GM19023 (cell line): ENCODE measurements around the gene PXN.
A peak's percentile ranks its signal among the peaks of the same experiment; 100 is the strongest.

Source experiments
- ATAC-seq: cut with Tn5 transposase; IDR thresholded peaks from one replicate; pipeline ENCODE4 v1.9.1; 2021; ENCODE audit warnings: mild to moderate bottlenecking, moderate library complexity; ENCODE audit not compliant: unreplicated experiment

The PXN gene

GRCh38 chr12:120265473-120266179 is at the start of gene PXN:
Gene PXN (minus strand): TSS chr12:120265730. CDS start chr12:120265629, 101 bp downstream.
- peak; percentile 71 for ATAC-seq

DNA sequence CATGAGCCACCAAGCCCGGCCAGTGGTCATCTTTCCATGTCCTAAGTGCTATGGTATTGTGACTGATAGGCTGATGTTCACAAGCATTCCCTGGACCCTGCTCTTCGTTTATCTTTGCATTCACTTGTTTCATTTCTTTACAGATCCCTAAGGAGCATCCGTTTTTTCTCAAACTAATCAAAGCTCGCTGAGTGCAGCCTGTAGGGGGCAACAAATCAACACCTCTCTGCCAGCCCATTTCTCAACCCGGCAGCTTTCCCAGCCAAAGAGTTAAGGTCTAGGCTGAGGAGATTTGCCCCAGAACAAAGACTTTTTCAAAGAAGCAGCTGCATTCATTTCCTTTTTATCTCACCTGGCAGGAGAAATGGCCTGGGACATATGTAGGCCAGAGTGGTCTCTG is 48.7 kb upstream of the PXN start:
- ATAC-seq = no peak

DNA sequence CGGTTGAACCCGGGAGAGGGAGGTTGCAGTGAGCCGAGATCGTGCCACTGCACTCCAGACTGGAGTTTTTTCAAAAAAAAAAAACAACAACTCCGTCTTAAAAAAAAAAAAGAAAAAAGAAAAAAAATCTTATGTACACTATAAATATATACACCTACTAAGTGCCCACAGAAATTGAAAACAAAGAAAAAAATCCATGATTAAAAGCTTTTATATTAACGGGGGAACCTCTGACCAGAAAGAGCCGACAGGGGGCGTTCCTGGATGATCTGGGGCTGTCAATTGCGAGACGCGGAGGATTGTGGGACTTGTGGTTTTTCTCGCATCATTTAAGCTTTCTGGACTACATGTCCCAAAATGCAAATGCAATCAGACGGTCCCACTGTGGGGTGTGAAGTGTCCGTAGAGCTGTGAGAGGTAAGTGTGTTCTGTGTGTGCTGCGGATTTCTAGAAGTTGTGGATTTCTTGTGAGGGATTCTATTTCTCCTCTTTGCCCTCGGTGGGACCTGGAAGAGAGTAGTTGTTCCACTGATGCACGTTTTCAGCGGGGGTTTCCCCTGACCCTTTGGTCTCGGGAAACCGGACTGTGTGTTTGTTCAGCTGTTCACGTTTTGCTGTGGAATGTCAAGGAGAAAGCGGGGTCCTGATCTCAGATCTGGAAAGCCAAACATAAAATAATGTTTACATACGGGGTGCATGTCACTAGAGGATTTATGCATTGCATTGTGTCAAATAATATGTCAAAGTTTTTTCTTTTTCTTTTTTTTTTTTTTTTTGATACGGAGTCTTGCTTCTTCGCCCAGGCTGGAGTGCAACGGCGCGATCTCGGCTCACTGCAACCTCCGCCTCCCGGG is 36.7 kb upstream of the PXN start, which contains the start of gene SIRT4:
SIRT4 (plus strand) TSS at position 360 of the 854 bp plus-strand sequence. CDS start 1,241 bp downstream, outside the sequence.
- peak; percentile 96 for ATAC-seq

GRCh38 chr12:120292661-120293531 is 27.4 kb upstream of the PXN start, which contains the start of gene RNU4-1:
Gene RNU4-1 (minus strand): TSS chr12:120293237.
- peak; percentile 38 for ATAC-seq

DNA sequence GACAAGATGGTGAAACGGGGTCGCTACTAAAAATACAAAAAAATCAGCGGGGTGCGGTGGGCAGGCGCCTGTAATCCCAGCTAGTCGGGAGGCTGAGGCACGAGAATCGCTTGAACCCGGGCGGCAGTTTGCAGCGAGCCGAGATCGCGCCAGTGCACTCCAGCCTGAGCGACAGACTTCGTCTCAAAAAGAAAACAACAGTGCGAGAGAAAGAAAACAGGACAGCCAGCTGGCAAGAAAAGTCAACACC is 26.8 kb upstream of the PXN start:
- peak; percentile 8 for ATAC-seq

DNA sequence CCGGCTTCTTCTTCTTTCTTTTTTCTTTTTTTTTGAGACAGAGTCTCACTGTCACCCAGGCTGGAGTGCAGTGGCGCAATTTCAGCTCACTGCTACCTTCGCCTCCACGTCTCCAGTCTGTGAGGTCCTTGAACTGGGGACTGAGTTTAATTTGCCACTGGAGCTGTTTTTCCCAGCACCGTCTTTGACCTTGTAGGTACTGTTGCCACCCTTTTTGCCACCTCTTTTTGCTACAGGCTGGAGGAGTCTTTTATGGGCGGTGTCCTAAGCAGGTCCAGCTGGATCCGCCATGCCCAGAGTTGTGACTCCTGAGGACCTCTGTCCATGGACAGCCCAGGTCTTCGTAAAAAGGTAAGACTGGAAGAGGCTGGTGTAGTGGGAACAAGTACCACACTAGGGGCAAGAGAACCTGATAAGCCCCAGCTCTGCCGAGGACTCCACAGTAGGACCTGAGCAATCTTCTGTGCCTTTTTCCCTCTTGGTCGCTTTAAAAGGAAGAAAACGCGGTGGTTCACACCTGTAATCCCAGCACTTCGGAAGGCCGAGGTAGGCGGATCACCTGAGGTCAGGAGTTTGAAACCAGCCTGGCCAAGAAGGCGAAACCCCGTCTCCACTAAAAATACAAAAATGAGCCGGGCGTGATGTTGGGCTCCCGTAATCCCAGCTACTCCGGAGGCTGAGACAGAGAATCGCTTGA is 25.2 kb upstream of the PXN start:
- no peak for ATAC-seq

- ATAC-seq = no peak
Observed at GRCh38 chr12:120287491-120287890, 22.0 kb upstream of the PXN start.

GRCh38 chr12:120286768-120287490 is 21.4 kb upstream of the PXN start:
- ATAC-seq = no peak

DNA sequence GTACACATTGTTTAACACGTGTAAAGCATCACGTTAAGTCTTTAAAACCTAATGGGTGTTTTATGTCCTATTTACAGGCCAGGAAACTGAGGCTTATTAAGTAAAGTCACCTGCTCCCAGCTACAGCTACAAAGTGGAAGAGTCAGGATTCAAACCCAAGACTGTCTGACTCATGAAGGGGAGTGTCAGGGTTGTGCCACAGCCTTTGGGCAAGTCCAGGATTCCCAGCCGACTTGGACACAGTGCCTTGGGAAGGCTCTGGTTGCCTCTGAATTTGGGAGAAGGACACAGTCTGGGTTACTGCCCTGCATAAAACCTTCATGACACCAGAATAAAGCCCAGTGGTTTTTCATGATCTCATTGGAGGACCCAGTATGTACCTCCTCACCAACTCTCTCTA is 18.9 kb upstream of the PXN start:
- no peak for ATAC-seq

DNA sequence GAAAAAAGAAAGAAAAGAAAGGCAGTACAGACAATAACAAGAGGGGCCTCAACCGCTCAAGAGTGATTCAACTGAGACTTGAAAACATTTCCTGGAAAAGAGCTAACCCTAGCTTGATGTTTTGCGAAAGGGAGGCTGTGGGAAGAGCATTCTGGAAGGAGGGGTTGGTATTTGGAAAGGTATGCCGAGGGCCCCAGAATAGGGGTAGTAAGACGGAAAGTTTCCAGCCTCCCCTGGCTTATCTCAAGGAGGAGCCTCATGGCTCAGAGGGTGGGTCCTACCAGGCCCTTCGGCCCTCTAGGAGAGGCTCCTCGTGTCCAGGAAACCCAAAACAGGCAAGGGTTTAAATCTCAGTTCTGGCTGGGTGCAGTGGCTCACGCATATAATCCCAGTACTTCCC is 17.8 kb upstream of the PXN start:
- no peak for ATAC-seq

GRCh38 chr12:120278137-120279069 is 12.9 kb upstream of the PXN start:
- no peak for ATAC-seq

DNA sequence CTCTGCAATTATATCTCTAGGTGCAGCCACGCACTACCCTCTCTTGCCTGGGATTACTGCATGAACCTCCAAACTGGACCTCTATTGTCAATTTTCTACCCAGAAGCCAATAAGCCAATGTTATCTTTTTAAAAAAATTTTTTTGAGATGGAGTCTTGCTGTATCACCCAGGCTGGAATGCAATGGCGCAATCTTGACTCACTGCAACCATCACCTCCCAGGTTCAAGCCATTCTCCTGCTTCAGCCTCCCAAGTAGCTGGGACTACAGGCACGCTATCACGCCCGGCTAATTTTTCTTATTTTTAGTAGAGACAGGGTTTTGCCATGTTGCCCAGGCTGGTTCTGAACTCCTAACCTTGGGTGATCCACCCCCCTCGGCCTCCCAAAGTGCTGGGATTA is 11.2 kb upstream of the PXN start:
- ATAC-seq = no peak

DNA sequence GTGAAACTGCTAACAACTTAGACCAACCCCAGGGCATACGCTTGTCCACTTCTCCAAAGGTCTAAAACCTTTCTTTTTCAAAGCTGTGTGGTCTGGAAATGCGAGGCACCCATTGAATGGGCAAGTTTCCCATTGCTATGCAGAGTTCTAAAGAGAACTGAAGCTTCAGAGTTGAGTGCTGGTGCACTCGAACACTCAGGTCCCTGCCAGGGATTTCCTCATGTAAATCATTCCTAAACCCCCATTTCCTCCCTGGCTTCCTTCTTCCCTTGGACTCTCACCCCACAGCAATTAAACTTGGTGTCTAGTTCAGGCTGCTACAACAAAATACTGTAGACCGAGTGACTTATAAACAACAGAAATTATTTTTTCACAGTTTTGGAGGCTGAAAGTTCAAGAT is 2.2 kb upstream of the PXN start:
- no peak for ATAC-seq

DNA sequence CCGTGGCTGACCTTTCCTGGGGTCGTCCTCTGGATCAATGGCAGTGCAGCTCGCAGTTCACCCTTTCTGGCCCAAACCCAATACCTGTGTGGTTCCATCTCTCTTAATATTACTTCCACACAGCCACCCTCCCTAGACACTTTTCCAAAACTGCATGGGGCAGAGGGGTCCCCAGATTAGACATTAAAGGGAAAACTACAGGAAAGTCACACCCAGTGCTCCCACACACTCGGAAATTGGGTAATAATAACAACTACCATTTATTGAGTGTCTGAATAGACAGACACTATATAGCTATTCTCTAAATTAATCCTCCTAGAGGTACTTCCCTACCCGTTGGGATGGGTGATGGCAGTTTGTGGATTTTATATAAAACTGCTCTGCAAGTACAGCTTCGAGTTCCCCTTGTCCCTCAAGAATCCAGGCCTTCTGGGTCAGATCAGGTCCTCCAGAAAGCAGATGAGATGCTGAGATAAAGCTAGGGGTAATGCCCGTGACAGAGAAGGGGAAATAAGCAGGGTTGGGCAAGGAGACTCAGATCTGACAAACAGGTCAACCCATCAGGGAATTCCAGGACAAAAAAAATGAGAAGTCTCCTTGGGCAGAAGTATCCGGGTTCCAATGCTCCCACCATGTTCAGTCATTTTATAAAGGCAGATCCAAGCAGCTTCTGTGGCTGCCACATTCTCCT is 795 bp upstream of the PXN start:
- no peak for ATAC-seq

- no peak for ATAC-seq
Observed at GRCh38 chr12:120264904-120265472, 542 bp downstream of the PXN start.

GRCh38 chr12:120264086-120264903 is 1.2 kb downstream of the PXN start:
- ATAC-seq = no peak

GRCh38 chr12:120263748-120264085 is 1.8 kb downstream of the PXN start:
- ATAC-seq = no peak
